Erythroblast (primary cell): ENCODE data around the gene GOLGA6L2.
A peak's percentile ranks its signal among the peaks of the same experiment; 100 is the strongest.

ENCODE experiments used
- DNase-seq, 2 experiments: peaks; one replicate each; lab custom pipeline; 2025; lab: John Stamatoyannopoulos, UW
- GATA1 ChIP-seq: IDR thresholded peaks from 2 replicates; pipeline ENCODE4 v1.6.1; 2011; ENCODE audit warnings: low read depth, mild to moderate bottlenecking, control low read depth, low read length, moderate library complexity
- POLR2A ChIP-seq: IDR thresholded peaks from 2 replicates; pipeline ENCODE4 v1.6.1; 2011; ENCODE audit warnings: mild to moderate bottlenecking, low read length

GOLGA6L2 gene, protein sequence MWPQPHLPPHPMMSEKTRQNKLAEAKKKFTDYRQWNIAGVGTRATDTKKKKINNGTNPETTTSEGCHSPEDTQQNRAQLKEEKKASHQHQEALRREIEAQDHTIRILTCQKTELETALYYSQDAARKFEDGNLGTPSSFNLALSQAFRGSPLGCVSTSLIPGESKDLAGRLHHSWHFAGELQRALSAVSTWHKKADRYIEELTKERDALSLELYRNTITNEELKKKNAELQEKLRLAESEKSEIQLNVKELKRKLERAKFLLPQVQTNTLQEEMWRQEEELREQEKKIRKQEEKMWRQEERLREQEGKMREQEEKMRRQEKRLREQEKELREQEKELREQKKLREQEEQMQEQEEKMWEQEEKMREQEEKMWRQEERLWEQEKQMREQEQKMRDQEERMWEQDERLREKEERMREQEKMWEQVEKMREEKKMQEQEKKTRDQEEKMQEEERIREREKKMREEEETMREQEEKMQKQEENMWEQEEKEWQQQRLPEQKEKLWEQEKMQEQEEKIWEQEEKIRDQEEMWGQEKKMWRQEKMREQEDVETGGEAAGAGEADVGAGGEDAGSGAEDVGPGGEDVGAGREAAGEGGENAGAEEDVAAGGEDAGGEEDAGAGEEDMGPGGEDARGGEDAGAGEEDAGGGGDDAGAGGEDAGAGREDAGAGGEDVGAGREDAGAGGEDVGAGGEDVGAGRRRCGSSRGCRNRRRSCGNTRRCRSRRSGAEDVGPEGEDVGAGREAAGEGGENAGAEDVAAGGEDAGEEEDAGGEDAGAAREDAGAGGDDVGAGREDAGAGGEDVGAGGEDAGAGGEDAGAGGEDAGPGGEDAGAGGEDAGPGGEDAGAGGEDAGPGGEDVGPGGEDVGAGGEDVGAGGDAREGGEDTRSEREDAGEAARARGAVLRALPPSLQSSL

DNA sequence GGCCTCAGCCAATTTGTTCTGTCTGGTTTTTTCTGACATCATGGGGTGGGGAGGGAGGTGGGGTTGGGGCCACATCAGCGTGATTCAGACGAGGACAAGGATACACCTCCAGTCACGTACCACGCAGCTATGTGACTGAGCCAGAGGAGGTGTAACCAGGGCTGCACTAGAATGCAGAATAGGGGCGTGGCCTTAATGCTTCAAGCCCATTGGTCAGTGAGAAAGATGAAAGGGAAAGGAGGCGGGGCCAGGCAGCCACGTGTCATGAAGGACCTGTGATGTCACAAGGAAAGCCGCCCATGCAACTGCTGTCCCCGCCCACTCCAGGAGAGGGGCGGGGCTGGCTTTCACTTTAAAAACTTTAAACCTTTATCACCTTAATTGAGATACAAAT is at the start of gene GOLGA6L2:
Gene GOLGA6L2, minus strand, starts transcription at position 137 of the 394 bp plus-strand sequence. Its CDS starts 62 bp downstream, at position 75.
- TF ChIP-seq POLR2A (no peak), GATA1 (no peak)
- DNase-seq = peak; percentile 44 to 52

DNA sequence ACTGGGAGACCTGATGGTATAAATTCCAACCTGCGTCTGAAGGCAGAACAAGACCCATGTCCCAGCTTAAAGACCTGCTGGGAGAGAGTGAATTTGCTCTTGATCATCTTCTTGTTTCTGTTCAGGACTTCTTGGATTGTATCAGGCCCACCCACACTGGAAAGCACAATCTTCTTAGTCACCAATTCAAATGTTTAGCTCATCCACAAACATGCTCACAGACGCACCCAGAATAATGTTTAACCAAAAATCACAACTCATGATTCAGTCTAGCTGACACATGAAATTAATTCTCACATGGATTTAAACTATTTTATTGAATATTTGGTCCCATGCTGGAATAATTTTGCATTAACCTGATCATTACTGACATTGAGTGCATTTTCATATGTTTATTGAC is 37.8 kb upstream of the GOLGA6L2 start:
- TF ChIP-seq POLR2A (no peak), GATA1 (no peak)
- no peak for DNase-seq

DNA sequence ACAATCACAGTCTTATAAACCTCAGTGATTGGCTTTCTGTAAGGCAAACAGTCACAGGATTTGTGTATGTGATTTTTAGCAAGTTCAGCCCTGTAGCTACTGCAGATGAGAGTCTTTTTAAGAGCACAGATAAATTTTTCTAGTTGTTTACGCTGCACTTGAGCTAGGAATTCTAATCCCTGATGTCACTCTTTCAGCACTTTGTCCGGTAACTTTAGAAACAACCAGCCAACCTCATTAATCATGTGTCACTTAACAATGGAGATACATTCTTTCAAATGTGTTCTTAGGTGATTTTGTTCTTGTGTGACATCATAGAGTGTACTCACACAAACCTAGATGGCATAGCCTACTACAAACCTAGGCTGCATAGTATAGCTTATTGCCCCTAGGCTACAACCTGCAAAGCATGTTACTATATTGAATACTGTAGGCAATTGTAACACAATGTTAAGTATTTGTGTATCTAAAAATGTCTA is 36.8 kb upstream of the GOLGA6L2 start:
- DNase-seq = no peak
- TF ChIP-seq GATA1 (no peak), POLR2A (no peak)

DNA sequence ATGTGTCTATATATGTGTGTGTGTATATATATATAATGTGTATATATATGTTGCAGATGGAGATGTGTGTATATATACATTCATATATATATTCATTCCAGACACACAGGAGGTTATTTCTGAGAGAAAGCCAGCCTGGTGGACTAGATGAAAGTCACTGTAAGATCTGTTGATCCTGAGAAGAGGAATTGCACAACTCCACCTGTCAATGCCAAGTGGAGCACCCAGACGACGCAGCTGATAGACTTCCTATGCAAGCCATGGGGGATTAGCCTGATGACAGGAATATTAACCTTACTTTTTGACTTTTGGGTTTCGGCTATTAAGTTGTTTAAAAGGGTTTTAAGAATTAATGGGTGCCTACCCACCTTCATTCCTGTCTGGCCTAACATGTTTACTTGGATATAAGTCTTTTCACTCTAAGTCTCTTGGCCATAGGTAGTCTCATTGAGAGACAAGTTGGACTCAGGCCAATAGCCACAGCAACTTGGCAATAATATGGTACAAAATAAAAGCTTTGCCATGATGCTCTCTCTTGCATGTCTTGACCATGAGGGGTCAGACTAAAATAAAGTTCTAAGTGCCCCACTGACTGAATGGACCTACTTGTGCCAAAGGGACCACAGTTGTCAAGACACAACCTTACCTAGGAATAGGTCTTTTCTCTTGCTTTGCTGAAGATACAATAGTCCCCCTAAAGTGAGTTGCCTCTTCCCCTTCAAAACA is 35.9 kb upstream of the GOLGA6L2 start:
- TF ChIP-seq GATA1 (no peak), POLR2A (no peak)

DNA sequence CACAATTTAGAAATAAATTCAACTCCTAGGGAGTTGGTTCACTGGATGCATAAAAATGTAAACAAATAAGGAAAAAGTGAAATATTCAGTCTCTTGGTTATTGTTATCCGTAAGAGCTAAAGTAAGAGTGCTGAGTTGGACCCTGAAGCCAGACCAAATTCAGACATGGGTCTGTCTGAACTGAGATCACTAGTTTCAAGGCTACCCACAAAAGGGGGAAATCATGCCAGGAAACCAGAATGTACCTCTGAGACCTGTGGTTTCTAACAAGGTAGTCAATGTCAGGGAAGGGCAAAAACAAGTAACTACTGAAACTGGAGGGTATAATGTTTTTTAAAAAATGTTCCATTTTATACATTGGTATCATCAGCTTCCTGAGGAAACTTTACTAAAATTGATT is 35.2 kb upstream of the GOLGA6L2 start:
- DNase-seq = no peak
- no peak for TF ChIP-seq POLR2A
- no peak for TF ChIP-seq GATA1

More for the DNA sequence above, 35.9 kb upstream of the GOLGA6L2 start:
- DNase-seq = no peak

DNA sequence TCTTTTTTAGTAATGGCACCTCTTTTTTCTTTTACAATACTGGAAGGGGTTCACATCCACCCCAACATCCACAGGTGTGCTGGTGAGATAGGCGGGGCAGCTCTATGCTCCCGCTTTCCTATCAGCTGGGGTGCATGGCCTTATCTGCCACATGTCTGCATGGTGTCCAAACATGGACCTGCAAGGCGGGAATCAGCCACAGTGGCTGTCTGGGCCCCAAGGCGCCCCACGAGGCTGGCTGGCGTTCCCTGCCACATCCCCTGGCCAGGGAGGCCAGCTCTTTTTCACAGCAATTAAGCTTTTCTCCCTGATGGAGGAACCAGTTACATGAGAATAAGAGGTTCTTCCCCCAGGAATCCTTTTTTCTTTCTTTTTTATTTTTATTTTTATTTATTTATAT is 30.9 kb upstream of the GOLGA6L2 start:
- DNase-seq = no peak
- TF ChIP-seq POLR2A (no peak), GATA1 (no peak)

DNA sequence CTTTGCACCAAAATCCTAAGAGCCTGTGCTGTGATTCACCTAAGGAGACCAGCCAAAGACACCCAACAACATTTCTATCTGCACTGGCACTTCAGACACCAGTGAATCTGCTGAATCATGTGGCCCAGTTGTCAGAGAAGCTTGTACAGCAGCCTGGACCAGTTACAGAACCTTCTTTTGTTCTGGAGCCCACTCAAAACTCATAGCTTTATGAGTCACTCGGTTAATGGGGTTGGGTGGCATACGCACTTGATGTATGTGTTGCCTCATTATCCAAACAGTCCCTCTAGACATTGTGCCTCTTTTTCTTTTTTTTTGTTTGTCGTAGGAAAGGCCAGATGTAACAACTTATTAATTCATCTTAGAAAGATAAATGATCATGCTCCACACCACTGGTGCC is 25.6 kb upstream of the GOLGA6L2 start:
- no peak for DNase-seq
- TF ChIP-seq POLR2A = no peak
- TF ChIP-seq GATA1 = no peak

DNA sequence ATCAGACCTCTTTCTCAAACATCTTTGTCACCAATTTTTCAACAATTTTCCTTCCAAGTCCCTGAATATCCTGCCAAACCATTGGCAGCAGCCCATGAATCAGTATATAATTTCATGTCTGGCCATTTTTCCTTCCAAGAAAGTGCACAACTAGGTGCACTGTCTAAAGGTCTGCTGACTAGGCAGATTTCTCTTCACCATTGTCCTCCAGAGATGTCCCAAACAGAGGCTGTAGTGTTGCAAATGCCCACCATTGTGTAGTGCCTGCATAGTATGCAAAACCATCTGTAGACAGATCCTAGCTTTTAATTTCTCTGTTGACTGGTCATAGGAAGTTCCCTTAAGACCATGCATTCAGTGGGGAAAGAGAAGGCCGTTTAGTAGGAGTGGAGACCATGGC is 25.0 kb upstream of the GOLGA6L2 start:
- no peak for DNase-seq

DNA sequence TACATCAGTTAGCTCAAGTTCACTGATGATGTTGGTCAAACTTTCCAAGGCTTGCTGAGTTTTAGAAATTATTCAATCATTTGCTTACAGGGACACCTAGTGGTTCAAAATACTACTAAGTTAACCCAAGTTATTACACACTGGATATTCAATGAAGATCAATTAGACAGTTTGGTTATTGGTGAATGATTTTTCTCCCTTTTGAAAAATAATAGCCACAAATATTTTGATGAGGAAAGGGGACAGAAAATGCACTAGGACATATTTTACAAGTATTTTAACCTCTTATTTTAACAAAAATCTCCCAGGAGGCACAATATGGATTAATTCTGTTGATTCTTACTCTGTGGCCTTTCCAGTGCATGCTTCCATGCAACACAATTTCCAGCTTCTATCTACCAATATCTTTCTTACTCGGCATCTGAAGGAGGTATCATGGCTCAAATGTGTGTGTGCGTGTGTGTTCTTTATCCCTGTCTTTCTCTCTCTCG is 20.1 kb upstream of the GOLGA6L2 start:
- TF ChIP-seq POLR2A (no peak), GATA1 (no peak)
- peak; percentile 2 to 9 for DNase-seq

More for the DNA sequence above, 25.0 kb upstream of the GOLGA6L2 start:
- TF ChIP-seq POLR2A (no peak), GATA1 (no peak)

DNA sequence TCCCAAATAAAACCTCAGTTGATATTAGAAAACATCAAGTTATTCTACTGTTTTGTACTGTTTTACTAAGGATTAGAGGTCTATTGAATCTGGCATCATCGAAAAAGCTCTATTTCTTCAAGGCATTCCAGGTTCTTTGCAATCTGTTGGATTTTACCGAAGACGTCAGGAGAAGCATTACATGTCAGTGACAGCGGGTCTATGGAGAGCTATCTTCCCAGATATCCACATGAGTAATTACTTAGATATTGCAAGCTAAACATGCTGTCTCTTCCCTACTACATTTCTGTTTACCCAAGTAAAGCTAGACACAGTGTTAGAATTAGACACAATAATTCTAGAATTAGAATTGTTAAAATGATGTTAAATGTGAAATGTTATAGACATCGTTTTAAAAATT is 10.8 kb upstream of the GOLGA6L2 start:
- no peak for DNase-seq

DNA sequence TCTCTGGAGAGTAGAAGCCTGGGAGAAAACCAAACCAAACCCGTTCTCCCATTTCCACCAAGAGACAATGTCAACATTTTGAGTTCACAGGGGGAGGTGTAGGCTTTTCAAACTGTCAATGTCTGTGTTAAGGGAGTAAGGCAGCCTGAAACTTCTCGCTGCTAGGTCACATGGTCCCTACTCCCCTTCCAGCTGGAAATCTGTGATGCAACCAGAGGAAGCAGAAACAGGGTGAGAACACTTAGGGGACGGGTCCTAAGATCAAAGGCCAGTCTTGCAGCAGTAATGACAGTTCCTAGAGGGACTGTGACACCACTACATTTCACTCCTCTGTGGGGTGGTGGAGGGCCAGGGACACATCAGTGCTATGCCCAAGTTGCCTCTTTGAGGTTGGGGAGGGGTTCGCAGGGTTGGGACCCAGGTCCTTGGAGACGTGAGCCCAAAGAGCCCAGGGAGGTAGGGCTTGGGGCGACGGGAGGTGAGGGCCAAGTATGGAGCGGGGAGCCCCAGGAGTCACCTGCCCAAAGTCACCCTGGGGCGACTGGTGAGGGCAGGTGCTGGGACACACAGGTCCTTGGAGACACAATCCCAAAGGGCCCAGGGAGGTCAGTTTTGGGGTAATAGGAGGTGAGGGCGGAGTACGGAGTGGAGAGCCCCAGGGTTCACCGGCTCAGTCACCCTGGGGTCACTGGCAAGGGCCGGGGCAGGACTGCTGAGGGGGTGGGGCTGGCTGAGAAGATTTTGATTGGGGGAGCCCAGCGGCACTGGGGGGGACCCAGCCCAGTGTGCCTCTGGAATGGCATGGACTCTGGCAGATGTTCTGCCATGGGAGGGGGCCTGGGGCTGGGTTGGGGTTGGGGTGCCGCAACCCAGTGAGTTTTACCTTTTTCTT is 582 bp downstream of the GOLGA6L2 start:
- no peak for DNase-seq
- TF ChIP-seq POLR2A = no peak
- TF ChIP-seq GATA1 = no peak

More for the DNA sequence above, 10.8 kb upstream of the GOLGA6L2 start:
- no peak for TF ChIP-seq GATA1
- TF ChIP-seq POLR2A = no peak

DNA sequence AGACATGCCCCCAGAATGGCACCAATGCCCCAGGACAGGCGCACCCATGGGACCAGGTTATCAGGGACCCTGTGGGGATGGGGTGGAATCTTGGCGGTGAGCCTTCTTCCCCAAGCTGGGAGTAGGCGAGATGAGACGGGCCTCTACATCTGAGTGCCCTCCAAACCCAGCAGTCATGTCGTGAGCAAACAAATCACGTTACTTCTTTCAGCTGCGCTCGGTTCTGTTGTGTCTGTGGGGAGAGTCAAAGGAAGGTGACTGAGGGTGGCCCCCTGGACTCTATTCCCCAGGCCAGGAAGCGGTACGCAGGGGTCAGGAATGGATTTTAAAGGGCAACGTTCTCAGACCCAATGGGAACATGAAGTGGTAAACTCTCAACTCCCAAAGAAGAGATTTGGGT is 2.8 kb downstream of the GOLGA6L2 start:
- TF ChIP-seq GATA1 (no peak), POLR2A (no peak)

More for the DNA sequence above, 2.8 kb downstream of the GOLGA6L2 start:
- no peak for DNase-seq
